ENCODE results near the gene TMEM240.
A peak's percentile ranks its signal among the peaks of the same experiment; 100 is the strongest.
"Not testable (repeated sequence)": the region's sequence is repeated elsewhere in the genome, so short reads cannot be mapped to it uniquely, and the experiment has no call there.

Gene TMEM240

GRCh38 chr1:1522536-1522935 is 17.9 kb downstream of the TMEM240 start:
- DNase-seq: not testable (repeated sequence)

GRCh38 chr1:1521331-1521730 is 19.1 kb downstream of the TMEM240 start:
- no peak for DNase-seq

GRCh38 chr1:1519805-1520505 is 20.5 kb downstream of the TMEM240 start:
- DNase-seq: not testable (repeated sequence)

- DNase-seq: not testable (repeated sequence)
Measured at GRCh38 chr1:1518621-1519007, 21.8 kb downstream of the TMEM240 start.

- no peak for DNase-seq
Measured at GRCh38 chr1:1517973-1518620, 22.3 kb downstream of the TMEM240 start.

GRCh38 chr1:1516923-1517322 is 23.5 kb downstream of the TMEM240 start:
- not testable (repeated sequence) for DNase-seq

GRCh38 chr1:1514376-1514775 is 26.0 kb downstream of the TMEM240 start:
- not testable (repeated sequence) for DNase-seq

- DNase-seq: not testable (repeated sequence)
Measured at GRCh38 chr1:1513675-1514074, 26.7 kb downstream of the TMEM240 start.

GRCh38 chr1:1512425-1512824 is 28.0 kb downstream of the TMEM240 start:
- peak; percentile 20 for DNase-seq

- DNase-seq: peak; percentile 96
Measured at GRCh38 chr1:1511533-1512285, 28.7 kb downstream of the TMEM240 start, which contains the start of gene ATAD3A. Gene ATAD3A, plus strand, starts transcription at chr1:1512162. Its CDS starts 107 bp downstream, at chr1:1512269.

- peak; percentile 13 for DNase-seq
Measured at GRCh38 chr1:1510912-1511532, 29.4 kb downstream of the TMEM240 start.

- not testable (repeated sequence) for DNase-seq
Measured at GRCh38 chr1:1509465-1509850, 31.0 kb downstream of the TMEM240 start.

- not testable (repeated sequence) for DNase-seq
Measured at GRCh38 chr1:1508775-1509464, 31.5 kb downstream of the TMEM240 start.

- DNase-seq: no peak
Measured at GRCh38 chr1:1507305-1507704, 33.1 kb downstream of the TMEM240 start.

- not testable (repeated sequence) for DNase-seq
Measured at GRCh38 chr1:1505801-1506200, 34.6 kb downstream of the TMEM240 start.

GRCh38 chr1:1505366-1505798 is 35.0 kb downstream of the TMEM240 start:
- peak; percentile 49 for DNase-seq

- DNase-seq: peak; percentile 85
Measured at GRCh38 chr1:1504777-1505365, 35.6 kb downstream of the TMEM240 start.

GRCh38 chr1:1495461-1495975 is 44.9 kb downstream of the TMEM240 start:
- DNase-seq: not testable (repeated sequence)

- DNase-seq: not testable (repeated sequence)
Measured at GRCh38 chr1:1494311-1494710, 46.1 kb downstream of the TMEM240 start.

- no peak for DNase-seq
Measured at GRCh38 chr1:1491601-1492000, 48.8 kb downstream of the TMEM240 start.

- DNase-seq: no peak
Measured at GRCh38 chr1:1490633-1491230, 49.7 kb downstream of the TMEM240 start.

Measured in CD4-positive, alpha-beta T cell treated with Interleukin-21 for 1 hour (primary cell).